ENCODE data around the gene TRIM16.
"Not testable (repeated sequence)": the region's sequence is repeated elsewhere in the genome, so short reads cannot be mapped to it uniquely, and the experiment has no call there.

- TF ChIP-seq, protein P1, sequence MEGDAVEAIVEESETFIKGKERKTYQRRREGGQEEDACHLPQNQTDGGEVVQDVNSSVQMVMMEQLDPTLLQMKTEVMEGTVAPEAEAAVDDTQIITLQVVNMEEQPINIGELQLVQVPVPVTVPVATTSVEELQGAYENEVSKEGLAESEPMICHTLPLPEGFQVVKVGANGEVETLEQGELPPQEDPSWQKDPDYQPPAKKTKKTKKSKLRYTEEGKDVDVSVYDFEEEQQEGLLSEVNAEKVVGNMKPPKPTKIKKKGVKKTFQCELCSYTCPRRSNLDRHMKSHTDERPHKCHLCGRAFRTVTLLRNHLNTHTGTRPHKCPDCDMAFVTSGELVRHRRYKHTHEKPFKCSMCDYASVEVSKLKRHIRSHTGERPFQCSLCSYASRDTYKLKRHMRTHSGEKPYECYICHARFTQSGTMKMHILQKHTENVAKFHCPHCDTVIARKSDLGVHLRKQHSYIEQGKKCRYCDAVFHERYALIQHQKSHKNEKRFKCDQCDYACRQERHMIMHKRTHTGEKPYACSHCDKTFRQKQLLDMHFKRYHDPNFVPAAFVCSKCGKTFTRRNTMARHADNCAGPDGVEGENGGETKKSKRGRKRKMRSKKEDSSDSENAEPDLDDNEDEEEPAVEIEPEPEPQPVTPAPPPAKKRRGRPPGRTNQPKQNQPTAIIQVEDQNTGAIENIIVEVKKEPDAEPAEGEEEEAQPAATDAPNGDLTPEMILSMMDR (IDR thresholded peaks at IDR 0.05) = not testable (repeated sequence)
- TF ChIP-seq POLR2A, POLR2AphosphoS5 (IDR thresholded peaks at IDR 0.05): not testable (repeated sequence)
Observed at GRCh38 chr17:15645099-15645941, 38.8 kb downstream of the TRIM16 start.

Measured in breast epithelium (tissue), 3 donors.